ENCODE data around the gene PI3.

Gene PI3

DNA sequence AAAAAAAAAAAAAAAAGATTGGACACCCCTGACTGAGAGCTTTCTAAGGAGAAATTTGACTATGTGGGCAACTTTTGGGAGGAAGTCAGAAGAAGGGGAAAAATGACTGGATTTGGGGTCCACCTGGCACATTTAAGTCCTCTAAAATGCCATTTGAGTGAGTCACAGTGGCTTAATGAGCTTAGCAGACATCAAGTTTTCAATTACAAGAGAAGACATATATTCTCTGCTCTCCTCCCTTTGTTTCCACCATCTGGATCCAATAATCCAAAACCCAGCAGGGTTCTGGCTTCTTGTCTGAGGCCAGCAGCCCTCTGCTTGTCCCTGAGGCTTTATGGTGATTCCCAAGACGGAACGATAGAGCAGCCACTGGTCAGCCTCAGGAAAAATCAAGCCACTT, 6.9 kb downstream of the PI3 start:
- no peak for DNase-seq (ENCODE audit: low spot score)
- in situ Hi-C loops (cut with MboI; ENCODE audit: low pct_unique_long_range_greater_than_20kb, low sequenced_read_pairs, unreplicated experiment), result no loop called here
- TF ChIP-seq, protein P1, sequence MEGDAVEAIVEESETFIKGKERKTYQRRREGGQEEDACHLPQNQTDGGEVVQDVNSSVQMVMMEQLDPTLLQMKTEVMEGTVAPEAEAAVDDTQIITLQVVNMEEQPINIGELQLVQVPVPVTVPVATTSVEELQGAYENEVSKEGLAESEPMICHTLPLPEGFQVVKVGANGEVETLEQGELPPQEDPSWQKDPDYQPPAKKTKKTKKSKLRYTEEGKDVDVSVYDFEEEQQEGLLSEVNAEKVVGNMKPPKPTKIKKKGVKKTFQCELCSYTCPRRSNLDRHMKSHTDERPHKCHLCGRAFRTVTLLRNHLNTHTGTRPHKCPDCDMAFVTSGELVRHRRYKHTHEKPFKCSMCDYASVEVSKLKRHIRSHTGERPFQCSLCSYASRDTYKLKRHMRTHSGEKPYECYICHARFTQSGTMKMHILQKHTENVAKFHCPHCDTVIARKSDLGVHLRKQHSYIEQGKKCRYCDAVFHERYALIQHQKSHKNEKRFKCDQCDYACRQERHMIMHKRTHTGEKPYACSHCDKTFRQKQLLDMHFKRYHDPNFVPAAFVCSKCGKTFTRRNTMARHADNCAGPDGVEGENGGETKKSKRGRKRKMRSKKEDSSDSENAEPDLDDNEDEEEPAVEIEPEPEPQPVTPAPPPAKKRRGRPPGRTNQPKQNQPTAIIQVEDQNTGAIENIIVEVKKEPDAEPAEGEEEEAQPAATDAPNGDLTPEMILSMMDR (IDR thresholded peaks at IDR 0.05; ENCODE audit: extremely low read depth, insufficient read depth, missing control alignments), result no peak

DNA sequence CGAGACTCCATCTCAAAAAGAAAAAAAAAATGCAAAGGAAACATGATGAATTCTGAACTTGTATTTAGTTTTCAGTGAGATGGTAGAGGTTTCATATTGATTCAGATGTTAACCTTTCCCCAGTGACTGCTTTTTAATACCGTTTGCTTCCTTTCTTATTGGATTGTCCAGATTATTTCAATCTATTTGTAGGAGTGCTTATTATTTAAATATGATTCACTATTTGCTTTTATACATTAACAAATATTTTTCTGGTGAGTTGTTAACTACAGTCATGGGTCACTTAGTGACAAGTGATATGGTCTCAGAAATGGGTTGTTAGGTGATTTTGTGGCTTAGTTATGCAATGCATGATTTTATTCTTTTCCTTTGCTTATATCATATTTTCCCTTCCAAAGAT, 8.4 kb downstream of the PI3 start:
- TF ChIP-seq, protein P1 (IDR thresholded peaks at IDR 0.05; ENCODE audit: extremely low read depth, insufficient read depth, missing control alignments), result no peak
- DNase-seq (ENCODE audit: low spot score), result no peak
- in situ Hi-C loops (cut with MboI; ENCODE audit: low pct_unique_long_range_greater_than_20kb, low sequenced_read_pairs, unreplicated experiment), result no loop called here

DNA sequence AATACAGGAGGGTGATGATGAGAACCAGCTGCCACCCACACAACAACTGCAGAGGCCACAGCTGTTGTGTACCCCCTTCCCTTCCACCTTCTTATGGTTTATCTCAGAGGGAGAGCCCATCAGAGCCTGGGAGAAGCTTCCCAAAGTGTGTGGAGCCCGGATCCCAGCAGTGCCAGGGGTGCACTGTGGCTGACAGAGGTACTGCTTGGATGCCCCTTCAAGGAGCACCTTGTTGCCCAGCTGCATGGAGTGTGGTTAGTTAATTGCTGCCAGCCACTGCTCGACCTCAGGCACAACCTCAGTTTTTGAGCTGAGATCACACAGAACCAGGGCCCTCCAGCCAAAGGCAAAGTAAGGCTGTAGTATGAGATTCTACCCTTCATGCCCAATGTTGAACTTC, 13.0 kb downstream of the PI3 start:
- in situ Hi-C loops (cut with MboI; ENCODE audit: low pct_unique_long_range_greater_than_20kb, low sequenced_read_pairs, unreplicated experiment), result no loop called here
- no peak for DNase-seq (ENCODE audit: low spot score)
- TF ChIP-seq, protein P1 (IDR thresholded peaks at IDR 0.05; ENCODE audit: extremely low read depth, insufficient read depth, missing control alignments), result no peak

DNA sequence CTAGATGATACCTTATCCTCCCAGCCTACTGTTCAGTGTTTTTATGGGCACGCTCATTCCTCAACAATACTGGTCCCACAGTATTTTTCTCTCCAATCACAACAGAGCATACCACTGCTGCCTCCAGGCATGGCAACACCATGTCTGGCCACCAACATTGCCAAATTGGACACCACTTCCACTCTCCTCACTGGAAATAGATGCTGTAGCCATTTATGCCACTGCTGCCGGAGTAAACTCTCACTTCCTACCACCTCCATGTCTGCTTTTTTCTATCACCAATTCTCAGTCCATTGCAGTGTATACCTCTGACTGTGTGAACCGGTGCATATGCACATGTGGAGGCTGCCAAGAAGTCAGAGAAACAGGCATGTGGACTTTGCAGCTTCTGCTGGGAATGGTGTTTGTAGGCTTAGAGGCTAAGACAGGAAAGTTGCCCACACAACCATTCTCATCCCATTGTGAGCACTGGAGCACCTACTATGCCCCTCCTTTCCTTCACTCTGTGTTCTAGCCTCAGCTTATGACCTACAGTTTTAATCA, 14.4 kb downstream of the PI3 start:
- in situ Hi-C loops (cut with MboI; ENCODE audit: low pct_unique_long_range_greater_than_20kb, low sequenced_read_pairs, unreplicated experiment), result no loop called here
- DNase-seq (ENCODE audit: low spot score), result no peak
- TF ChIP-seq, protein P1 (IDR thresholded peaks at IDR 0.05; ENCODE audit: extremely low read depth, insufficient read depth, missing control alignments), result no peak

DNA sequence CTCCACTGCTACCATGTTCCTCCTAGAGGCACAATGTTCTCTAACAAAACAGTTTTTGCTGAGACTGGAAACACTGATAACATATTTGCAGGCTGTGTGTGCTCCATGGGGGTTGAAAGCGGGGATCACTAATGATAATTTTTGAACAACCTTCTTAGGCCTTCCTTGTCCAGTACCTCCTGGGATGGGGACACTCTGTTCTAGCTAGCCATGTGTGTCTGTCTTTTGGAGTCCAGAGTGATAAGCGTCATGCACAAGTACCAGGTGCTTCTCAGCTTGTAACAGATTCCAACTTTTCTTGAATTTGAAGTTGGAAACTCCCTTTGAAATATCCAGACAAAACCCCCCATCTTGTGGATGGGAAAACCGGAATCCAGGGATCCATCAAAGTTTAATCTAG, 15.2 kb downstream of the PI3 start:
- no peak for DNase-seq (ENCODE audit: low spot score)
- in situ Hi-C loops (cut with MboI; ENCODE audit: low pct_unique_long_range_greater_than_20kb, low sequenced_read_pairs, unreplicated experiment), result no loop called here
- TF ChIP-seq, protein P1 (IDR thresholded peaks at IDR 0.05; ENCODE audit: extremely low read depth, insufficient read depth, missing control alignments), result no peak

DNA sequence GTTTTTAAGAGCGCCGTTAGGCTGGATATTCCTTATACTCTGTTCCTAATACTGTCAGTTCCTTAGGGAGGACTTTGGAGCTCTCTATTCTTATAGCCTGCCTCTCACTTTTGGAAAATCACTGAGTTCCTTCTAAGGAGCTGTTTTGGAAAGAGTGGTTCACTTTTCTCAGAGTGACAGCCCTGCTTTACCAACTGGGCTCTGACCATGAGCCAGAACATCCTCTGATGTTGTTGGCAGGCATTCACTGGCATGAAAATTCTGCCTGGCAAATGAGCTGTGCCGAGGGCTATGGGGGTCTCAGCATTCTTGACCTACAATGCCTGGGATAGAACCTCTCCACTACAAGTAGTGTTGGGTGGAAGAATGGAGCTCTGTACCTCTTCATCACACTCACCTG, 17.2 kb downstream of the PI3 start:
- in situ Hi-C loops (cut with MboI; ENCODE audit: low pct_unique_long_range_greater_than_20kb, low sequenced_read_pairs, unreplicated experiment), result no loop called here
- no peak for DNase-seq (ENCODE audit: low spot score)
- TF ChIP-seq, protein P1 (IDR thresholded peaks at IDR 0.05; ENCODE audit: extremely low read depth, insufficient read depth, missing control alignments), result no peak

DNA sequence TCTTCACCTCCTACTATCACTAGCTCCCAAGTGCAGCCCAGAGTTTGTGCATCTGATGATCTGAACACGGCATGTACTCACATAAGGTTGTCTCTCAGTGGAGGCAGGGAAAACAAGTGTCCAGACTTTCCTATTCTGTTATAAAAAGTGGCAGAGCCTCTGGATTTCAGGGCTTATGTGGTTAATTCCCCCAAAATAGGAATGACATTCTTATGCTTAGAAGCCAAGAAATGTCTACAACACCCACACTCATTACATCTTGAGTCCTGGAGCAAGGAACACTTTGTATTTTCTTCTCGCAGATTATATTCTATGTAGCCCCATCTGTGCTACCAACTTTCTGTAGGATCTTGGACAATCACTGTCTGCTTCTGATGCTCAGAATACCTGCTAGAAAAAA, 18.6 kb downstream of the PI3 start:
- in situ Hi-C loops (cut with MboI; ENCODE audit: low pct_unique_long_range_greater_than_20kb, low sequenced_read_pairs, unreplicated experiment), result no loop called here
- TF ChIP-seq, protein P1 (IDR thresholded peaks at IDR 0.05; ENCODE audit: extremely low read depth, insufficient read depth, missing control alignments), result no peak
- DNase-seq (ENCODE audit: low spot score), result no peak

Measured in GM13977 (cell line).